NCI-H2196 treated with DMSO at 0.1 percent for 48 hours (cell line): ENCODE results near the gene FAM171A2.
A peak's percentile ranks its signal among the peaks of the same experiment; 100 is the strongest.
"Not testable (repeated sequence)": the region's sequence is repeated elsewhere in the genome, so short reads cannot be mapped to it uniquely, and the experiment has no call there.

Source experiments
- DNase-seq: peaks from one replicate; lab custom pipeline; 2025; ENCODE audit not compliant: unreplicated experiment; lab: John Stamatoyannopoulos, UW

FAM171A2 gene

DNA sequence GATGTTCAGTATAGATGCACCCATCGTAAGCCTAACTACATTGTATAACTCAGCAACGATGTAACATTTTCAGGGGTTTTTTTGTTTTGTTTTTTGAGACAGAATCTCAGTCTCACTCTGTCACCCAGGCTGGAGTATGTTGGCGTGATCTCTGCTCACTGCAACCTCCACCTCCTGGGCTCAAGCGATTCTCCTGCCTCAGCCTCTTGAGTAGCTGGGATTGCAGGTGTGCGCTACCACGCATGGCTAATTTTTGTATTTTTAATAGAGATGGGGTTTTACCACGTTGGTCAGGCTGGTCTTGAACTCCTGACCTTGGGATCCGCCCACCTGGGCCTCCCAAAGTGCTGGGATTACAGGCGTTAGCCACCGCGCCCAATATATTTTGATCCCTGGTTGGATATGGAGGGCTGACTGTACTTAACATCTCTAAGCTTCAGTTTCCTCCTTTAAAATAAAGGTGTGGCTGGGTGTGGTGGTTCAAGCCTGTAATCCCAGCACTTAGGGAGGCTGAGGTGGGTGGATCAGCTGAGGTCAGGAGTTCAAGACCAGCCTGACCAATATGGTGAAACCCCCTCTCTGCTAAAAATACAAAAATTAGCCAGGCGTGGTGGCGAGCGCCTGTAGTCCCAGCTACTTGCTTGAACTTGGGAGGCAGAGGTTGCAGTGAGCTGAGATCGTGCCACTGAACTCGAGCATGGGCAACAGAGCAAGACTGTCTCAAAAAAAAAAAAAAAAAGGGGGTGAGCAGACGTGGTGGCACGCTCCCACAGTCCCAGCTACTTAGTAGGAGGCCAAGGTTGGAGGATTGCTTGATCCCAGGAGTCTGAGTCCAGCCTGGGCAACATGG lies 16.2 kb downstream of the FAM171A2 start:
- DNase-seq = not testable (repeated sequence)

DNA sequence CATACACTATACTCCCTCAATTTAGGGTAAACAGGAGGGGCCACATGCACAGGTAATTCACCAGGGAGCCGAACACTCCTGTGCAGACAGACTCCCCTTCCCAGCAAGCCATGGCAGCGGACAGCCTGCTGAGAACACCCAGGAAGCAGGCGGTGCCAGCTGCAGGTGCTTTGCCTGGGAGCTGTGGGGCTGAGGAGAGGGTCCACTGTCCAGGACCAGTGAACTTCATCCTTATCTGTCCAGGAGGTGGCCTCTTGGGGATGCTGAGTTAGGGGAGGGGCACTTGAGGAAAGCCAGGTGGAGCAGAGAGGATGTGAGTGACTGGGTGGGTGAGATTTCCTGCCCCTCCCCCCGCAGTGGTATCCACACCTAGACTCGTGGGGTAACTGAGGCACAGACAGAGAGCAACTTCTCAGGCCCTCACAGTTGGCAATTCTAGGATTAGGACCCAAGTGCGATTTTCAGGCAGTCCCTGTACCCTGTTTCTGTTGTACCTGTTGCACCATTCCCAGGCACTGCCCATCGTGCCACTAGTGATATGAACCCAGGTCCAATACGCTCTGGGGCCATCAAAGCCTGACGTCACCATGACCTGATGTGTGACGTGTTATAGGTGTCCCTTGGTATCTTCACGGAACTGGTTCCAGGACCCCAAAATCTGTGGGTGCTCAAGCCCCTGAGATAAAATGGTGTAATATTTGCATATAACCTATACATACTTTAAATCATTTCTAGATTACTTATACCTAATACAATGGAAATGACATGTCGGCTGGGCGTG lies 17.4 kb downstream of the FAM171A2 start:
- DNase-seq = no peak

DNA sequence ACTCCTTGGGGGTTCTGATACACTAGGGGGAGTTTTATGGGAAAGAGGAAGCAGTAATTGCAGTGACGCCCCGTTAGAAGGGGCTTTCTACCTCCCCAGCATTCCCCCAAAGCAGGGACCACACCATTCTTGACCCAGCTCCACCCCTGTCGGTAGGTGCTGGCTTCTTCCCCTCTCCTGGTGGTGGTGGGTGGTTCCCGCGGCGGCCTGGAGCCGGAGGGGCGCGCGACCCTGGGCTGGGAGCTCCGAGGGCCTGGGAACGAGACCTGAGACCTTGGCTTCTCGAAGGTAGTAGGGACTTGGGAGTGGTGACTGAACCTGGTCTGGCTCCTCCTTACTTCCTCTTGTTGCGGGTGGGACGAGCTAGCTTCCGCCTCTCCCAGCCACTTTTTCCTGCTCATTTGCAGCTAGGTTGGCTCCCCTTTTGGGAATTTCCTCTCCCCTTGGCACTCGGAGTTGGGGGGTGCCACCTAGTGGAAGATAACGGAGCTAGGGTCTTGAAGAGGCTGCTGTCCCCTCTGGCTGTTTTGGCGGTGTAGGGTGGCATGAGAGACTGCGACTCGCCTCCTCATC lies 18.1 kb downstream of the FAM171A2 start:
- DNase-seq = no peak

DNA sequence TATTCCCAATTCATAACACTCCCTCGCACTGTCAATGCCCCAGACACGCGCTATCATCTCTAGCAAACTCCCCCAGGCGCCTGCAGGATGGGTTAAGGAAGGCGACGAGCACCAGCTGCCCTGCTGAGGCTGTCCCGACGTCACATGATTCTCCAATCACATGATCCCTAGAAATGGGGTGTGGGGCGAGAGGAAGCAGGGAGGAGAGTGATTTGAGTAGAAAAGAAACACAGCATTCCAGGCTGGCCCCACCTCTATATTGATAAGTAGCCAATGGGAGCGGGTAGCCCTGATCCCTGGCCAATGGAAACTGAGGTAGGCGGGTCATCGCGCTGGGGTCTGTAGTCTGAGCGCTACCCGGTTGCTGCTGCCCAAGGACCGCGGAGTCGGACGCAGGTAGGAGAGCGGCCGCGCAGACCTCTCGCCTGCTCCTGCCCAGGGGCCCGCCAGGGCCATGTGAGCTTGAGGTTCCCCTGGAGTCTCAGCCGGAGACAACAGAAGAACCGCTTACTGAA lies 18.7 kb downstream of the FAM171A2 start, which contains the start of gene GRN:
Gene GRN (plus strand): TSS at position 364 of the 515 bp plus-strand sequence. CDS start 3,863 bp downstream, outside the sequence.
- peak; percentile 98 for DNase-seq

DNA sequence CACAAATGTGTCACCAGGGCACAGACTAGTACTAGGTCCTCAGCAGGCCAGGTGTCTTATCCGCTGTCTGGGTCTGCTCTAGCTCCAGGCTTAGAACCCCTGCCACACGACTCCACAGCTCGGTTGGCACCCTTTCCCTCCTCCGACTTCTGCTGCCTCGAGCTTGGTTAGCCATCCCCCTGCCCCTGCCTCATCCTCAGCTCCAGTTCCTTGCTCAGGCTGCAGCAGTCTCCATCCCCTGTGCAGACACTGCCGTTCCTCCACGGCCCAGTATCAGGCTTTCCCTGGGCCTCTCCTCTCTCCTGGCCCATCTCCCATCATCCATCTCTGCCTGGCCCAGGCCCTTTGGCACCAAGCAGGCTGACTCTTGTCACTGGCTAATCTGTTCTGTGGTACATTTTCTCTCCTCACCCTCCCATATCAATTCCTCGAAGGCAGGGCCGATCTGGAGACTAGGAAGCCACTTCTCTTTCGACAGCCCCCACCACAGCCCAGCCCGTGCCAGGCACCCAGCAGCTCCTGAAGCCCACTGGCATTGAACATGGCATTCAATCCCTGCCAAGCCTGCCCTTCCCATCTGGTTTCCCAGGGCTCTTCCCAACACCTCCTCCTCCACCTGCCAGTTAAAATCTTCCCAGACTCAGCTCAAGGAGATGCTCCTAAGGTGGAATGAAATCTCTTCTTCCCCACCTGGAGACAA lies 20.0 kb downstream of the FAM171A2 start:
- DNase-seq = no peak

DNA sequence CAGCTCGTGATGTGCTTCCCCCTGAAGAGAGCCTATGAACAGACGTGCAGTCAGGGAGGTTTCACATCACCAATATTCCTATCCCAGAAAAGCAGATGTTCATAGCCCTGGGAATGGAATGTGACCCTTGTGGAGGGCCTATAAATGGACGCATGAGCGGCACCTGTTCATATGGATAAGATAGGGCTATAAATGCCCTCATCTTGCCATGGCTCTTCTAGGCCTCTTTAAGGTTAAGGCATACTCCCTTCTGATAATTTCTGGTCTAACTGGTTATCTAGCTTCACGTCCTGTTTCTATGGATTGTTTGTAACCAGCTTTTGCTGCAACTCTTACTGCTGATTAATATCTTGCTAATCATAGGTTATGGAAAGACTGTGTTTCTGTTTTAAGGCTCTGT lies 23.1 kb downstream of the FAM171A2 start:
- not testable (repeated sequence) for DNase-seq

DNA sequence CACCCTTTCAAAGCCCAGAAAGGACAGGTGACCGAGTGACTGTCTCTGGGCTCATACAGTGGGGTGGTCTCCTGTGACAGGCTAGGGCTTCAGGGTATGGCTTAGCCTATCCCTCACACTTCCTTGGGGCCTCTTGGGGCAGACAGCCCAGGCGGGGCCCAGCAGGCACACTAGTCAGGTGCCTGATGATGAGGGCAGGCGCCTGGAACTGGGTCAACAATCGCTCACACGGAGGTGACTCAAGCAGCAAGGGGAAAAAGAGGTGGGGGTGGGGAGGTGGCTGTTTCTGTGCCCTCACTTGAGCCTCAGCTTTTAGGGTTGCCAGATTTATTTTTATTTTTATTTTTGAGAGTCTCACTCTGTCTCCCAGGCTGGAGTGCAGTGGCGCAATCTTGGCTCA lies 25.0 kb downstream of the FAM171A2 start:
- DNase-seq = no peak

DNA sequence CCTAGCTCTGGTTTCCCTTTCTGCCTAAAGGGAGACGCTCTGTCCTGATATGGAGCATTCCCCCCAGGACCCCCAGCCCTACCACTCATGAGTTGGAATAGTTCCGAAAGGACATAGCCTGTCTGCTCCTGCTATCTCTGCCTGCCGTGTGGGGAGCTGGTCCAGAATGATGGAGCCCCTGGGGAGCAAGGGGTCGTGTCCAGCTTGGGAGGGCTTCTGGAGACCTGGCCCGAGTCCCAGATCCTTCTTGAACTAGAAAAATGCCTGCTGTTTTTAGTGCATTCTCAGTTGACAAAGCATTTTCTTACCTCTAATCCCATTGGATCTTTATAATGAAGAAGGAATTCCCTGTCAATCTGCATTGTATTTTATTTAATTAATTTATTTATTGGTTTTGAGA lies 27.7 kb downstream of the FAM171A2 start:
- DNase-seq = no peak

DNA sequence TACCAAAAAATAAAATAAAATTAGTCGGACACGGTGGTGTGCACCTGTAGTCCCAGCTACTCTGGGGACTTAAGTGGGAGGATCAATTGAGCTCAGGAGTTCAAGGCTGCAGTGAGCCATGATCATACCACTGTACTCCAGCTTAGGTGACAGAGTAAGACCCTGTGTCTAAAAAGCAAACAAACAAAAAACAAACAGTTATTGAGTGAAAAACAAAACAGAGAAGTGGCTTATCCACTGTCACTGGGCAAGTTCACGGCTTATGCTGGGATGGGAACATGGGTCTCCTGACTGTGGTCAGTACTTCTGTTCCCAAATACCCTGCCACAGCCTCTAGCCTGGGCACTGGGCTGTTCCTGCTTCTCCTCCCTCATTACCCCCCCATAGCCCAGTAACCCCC lies 28.1 kb downstream of the FAM171A2 start:
- no peak for DNase-seq

DNA sequence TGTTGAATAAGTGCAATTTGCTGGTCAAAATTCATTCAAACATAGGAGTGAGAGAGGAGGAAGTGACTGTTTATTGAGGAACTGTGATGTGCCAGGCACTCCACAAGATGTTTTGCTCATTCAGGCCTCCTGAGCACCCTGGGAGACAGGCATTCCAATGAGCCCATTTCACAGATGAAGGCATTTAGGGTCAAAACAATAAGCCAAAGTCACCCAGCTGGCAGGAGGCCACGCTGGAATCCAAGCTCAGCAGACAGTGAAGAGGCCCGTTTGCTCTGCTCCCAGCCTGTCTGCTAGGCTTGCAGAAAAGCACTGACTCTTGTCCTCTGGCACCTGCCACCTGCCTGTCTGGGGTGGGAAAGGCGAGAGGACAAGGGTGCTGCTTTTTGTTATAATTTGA lies 28.9 kb downstream of the FAM171A2 start:
- peak; percentile 6 for DNase-seq

DNA sequence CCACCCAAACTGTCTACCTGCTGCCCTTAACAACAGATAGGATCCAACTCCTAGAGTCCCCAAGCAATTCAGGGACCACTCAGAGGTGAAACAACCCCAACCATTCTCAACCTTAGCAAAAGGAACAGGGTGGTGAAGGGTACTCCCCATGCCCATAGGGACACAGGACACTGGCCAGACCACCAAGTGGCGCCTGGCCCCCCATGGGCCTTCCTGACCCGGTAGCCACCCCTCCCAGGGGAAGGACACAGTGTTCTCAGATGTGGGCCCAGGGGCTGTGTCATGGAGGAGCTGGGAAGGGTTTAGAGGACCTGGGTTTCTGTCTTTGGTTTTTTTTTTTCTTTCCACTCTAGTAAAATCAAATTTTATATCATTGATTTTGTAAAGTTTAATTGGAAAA lies 29.3 kb downstream of the FAM171A2 start:
- DNase-seq = no peak

DNA sequence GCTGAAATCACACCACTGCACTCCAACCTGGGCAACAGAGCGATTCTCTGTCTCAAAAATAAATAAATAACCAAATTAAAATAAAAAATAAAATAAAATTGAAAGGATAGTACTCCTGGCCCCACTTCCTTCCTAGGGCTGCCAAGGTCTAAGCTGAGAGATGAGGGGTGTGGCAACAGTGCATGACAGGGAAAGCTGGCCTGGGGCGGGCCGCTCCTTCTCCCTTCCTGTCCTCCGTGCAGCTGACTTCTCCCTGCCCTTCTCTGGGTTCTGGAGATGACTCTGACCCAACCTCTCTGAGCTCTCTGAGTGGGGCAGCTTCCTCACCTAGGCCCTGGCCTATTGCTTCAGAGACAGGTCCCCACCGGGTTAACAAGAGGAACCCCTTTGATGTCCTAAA lies 30.3 kb downstream of the FAM171A2 start:
- no peak for DNase-seq

DNA sequence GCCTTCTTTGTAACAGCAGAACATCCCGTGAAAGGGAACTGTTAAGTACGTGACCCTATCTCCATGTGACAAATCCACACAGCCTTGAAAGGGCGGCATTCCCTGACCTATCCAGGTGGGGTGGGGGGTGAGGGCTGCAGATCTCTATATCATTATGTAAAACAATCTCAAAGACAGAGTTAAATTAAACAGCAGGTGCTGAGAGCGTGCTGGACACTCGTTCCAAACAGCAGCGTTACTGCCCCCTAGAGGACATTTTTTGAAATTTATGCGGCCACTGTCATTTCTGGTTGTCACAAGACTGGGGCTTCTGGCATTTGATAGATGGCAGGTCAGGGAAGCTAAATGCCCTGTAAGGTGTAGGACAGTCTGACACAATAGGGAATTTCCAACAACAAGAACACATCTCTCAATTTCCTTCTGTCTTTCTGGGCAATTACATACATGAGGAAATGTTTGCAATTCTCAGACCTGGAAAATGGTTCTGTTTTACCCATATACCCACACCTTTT lies 32.3 kb downstream of the FAM171A2 start:
- peak; percentile 59 for DNase-seq

DNA sequence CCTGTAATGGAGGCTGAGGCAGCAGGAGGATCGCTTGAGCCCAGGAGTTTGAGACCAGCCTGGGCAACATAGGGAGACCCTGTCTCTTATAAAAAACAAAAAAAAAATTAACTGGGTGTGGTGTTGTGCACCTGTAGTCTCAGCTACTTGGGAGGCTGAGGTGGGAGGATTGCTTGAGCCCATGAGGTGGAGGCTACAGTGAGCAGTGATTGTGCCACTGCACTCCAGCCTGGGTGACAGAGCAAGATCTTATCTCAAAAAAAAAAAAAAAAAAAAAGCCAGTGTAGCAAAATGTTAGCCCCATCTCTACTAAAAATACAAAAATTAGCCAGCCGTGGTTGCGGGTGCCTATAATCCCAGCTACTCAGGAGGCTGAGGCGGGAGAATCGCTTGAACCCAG lies 33.4 kb downstream of the FAM171A2 start:
- DNase-seq = not testable (repeated sequence)

DNA sequence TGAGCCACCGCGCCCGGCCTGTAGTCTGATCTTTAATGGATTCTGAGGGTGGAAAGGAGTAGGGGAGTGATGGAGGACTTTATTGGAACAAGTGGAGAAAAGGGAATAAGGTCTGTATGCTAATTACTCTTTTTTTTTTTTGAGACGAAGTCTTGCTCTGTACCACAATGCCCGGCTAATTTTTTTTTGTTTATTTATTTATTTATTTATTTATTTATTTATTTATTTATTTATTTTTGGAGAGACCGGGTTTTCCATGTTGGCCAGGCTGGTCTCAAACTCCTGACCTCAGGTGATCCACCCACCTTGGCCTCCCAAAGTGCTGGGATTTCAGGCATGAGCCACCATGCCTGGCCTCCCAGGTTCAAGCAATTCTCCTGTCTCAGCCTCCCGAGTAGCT lies 34.1 kb downstream of the FAM171A2 start:
- not testable (repeated sequence) for DNase-seq

DNA sequence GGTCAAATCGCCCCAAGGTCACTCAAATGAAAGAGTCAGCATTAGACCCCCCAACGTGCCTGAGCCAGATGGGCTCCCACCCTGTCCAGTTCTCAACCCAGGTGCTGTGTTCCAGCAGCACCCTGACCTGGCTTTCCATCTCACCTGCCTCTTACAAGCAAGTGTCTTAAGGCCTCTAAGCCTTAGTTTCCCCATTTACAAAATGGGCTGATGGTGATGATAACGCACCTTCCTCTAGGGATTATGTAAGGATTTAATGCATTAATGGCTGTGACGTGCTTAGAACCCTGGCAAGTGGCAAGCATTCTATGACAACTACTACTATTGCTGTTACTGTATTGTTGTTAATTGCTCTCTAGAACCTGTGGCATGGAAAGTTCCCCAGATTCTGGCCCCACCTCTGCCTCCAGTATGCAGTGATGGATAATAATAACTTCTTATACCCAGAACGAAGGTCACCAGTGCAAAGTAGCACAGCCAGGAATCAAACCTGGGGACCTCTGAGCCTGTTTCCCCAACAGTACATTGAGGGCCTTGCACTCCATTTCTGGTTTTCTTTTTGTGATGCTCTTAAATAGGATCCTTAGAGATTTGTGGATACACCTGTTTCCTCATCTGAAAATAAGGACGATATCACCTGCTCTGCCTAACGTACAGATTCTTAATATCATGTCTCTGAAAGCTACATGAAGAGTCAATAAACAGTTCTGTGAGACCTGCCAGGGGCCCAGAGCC lies 35.8 kb downstream of the FAM171A2 start:
- no peak for DNase-seq

DNA sequence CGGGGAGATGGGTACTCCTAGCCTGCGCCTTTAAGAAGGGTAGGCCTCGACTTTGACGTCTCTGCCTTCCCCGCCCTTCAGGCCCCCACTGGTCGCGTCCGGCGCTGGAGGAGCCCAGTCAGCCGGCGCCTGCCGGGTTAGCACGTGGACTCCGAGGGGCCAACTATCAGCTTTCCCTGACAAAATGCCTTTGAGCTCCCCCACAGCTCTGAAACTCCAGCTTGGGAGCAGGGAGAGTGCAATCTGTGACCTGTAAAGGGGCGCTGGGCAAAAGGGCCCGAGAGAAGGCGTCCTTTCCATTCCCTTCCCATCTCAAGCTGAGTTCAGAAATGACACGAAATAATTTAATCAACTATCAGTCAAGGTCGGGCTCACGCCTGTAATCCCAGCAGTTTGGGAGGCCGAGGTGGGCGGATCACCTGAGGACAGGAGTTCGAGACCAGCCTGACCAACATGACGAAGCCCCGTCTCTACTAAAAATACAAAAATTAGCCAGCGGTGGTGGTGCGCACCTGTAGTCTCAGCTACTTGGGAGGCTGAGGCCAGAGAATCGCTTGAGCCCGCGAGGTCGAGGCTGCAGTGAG lies 36.7 kb downstream of the FAM171A2 start:
- peak; percentile 96 for DNase-seq

DNA sequence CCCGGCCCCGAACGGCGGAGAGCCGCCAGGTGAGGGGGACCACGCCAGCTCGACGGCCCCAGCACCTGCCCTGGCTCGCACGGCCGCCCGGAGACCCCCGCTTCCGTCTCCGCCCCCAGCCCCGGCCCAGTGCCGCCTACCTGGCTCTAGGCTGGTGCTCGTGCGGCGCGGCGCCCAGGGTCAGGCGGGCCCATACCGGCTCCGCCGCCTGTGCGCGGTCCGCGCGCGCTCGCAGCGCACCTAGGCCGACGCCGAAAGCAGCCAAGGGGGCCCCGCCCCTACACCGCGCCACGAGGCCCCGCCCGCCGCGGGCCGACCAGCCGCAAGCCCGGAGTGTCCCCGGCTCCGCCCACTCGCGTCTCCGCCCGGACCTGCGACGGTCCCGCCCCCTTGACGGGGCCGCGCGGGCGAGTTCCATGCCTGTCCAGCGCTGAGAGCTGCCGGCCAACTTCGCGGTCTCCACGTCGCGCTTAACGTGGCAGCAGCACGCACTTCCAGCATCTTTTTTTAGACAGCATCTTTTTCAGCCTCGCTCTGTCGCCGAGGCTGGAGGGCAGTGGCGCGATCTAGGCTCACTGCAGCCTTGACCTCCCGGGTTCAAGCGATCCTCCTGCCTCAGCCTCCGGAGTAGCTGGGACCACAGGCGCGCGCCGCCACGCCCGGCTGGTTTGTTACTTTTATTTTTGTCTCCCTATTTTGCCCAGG lies 38.9 kb downstream of the FAM171A2 start, which contains the start of gene SLC25A39:
Gene SLC25A39 (minus strand): TSS at position 253 of the 705 bp plus-strand sequence. CDS start 1,261 bp downstream, outside the sequence.
- DNase-seq = peak; percentile 85

DNA sequence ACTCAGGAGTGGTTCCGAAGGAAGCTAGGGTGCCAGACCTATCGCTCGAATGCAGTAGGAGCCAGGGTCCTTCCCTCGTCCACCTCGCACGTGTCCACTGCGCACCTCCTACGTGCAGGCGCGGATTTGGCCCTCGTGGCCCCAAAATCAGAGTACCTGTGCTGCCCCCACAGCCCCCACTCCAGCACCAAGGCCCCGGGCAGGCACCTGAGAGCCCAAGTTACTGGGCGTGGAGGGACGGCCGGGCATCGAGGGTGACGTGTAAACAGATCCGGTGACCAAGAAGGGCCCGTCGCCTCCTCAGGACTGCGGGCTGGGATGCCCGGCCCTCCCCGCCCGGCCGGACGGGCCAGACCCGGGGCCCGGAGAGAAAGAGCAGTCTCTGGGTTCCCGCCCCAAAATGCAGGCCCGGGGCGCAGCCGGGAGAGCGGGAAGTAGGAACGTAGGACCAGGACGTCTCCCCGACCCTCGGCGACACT lies 39.5 kb downstream of the FAM171A2 start:
- no peak for DNase-seq
